H9 (cell line): ENCODE results near the gene NDRG2. TPM values are rescaled to one million over a fixed set of nuclear protein-coding genes. Genes with fewer than 3 reads are reported as not detected.

ENCODE experiments used
- DNase-seq: peaks from one replicate; pipeline ENCODE4 v3.0.0-alpha.2; 2017
- H2AFZ ChIP-seq: one replicate; pipeline ENCODE4 v1.6.1; 2013; ENCODE audit warnings: mild to moderate bottlenecking, low read length, control low read depth, moderate library complexity
- H2AK5ac ChIP-seq: 2 replicates; pipeline ENCODE4 v1.6.1; 2013; ENCODE audit warnings: low read length, control low read depth, mixed read lengths; ENCODE audit not compliant: insufficient read length
- H2BK120ac ChIP-seq: one replicate; pipeline ENCODE4 v1.6.1; 2013; ENCODE audit warnings: low read depth, mild to moderate bottlenecking, low read length, control low read depth, inconsistent platforms; ENCODE audit not compliant: poor library complexity, severe bottlenecking
- H2BK12ac ChIP-seq: 2 replicates; pipeline ENCODE4 v1.6.1; 2013; ENCODE audit warnings: low read length, control low read depth, mixed read lengths, low read depth; ENCODE audit not compliant: insufficient read length
- H2BK15ac ChIP-seq: 2 replicates; pipeline ENCODE4 v1.6.1; 2013; ENCODE audit warnings: low read depth, low read length, control low read depth
- H2BK20ac ChIP-seq: one replicate; pipeline ENCODE4 v1.6.1; 2013; ENCODE audit warnings: low read depth, mild to moderate bottlenecking, low read length, control low read depth, inconsistent platforms; ENCODE audit not compliant: poor library complexity, severe bottlenecking
- H2BK5ac ChIP-seq: 2 replicates; pipeline ENCODE4 v1.6.1; 2013; ENCODE audit warnings: low read length, control low read depth, mixed read lengths; ENCODE audit not compliant: insufficient read length
- H3K14ac ChIP-seq: 2 replicates; pipeline ENCODE4 v1.6.1; 2013; ENCODE audit warnings: low read length, control low read depth; ENCODE audit not compliant: insufficient read depth
- H3K18ac ChIP-seq: 2 replicates; pipeline ENCODE4 v1.6.1; 2013; ENCODE audit warnings: low read depth, mild to moderate bottlenecking, mixed read lengths, low read length, control low read depth; ENCODE audit not compliant: insufficient read length
- H3K23ac ChIP-seq: 2 replicates; pipeline ENCODE4 v1.6.1; 2013; ENCODE audit warnings: low read length, control low read depth, mixed read lengths, low read depth; ENCODE audit not compliant: insufficient read length
- H3K23me2 ChIP-seq: 2 replicates; pipeline ENCODE4 v1.6.1; 2013; ENCODE audit warnings: low read depth, mild to moderate bottlenecking, mixed read lengths, low read length, control low read depth; ENCODE audit not compliant: insufficient read length, poor library complexity, severe bottlenecking
- H3K27ac ChIP-seq: 2 replicates; pipeline ENCODE4 v1.5.1; 2013; ENCODE audit warnings: low read length, control low read depth, mixed read lengths, low read depth; ENCODE audit not compliant: insufficient read length
- H3K27me3 ChIP-seq: 2 replicates; pipeline ENCODE4 v1.6.1; 2013; ENCODE audit warnings: low read length, control low read depth, inconsistent platforms; ENCODE audit not compliant: insufficient read depth
- H3K4ac ChIP-seq: 2 replicates; pipeline ENCODE4 v1.6.1; 2013; ENCODE audit warnings: low read depth, mild to moderate bottlenecking, control low read depth, inconsistent platforms, low read length, moderate library complexity
- H3K4me1 ChIP-seq: 2 replicates; pipeline ENCODE4 v1.6.1; 2013; ENCODE audit warnings: low read length, control low read depth, inconsistent platforms; ENCODE audit not compliant: insufficient read depth
- H3K4me2 ChIP-seq: 2 replicates; pipeline ENCODE4 v1.6.1; 2013; ENCODE audit warnings: low read length, control low read depth, mixed read lengths; ENCODE audit not compliant: insufficient read length, insufficient read depth
- H3K56ac ChIP-seq: 2 replicates; pipeline ENCODE4 v1.6.1; 2013; ENCODE audit warnings: low read depth, mild to moderate bottlenecking, mixed read lengths, low read length, control low read depth; ENCODE audit not compliant: insufficient read length
- H3K79me1 ChIP-seq: 2 replicates; pipeline ENCODE4 v1.6.1; 2013; ENCODE audit warnings: low read depth, mild to moderate bottlenecking, moderate library complexity, low read length, control low read depth, inconsistent platforms; ENCODE audit not compliant: insufficient read depth, poor library complexity, severe bottlenecking
- H3K79me2 ChIP-seq: 2 replicates; pipeline ENCODE4 v1.6.1; 2013; ENCODE audit warnings: low read length, control low read depth, inconsistent platforms; ENCODE audit not compliant: insufficient read depth
- H3K9ac ChIP-seq: 2 replicates; pipeline ENCODE4 v1.6.1; 2013; ENCODE audit warnings: low read length, control low read depth, mixed read lengths; ENCODE audit not compliant: insufficient read length; ENCODE audit errors: extremely low read depth
- H3K9me3 ChIP-seq: one replicate; pipeline ENCODE4 v1.6.1; 2013; ENCODE audit warnings: low read depth, low read length, inconsistent platforms; ENCODE audit not compliant: control insufficient read depth
- H3T11ph ChIP-seq: one replicate; pipeline ENCODE4 v1.6.1; 2013; ENCODE audit warnings: mild to moderate bottlenecking, low read length, control low read depth, inconsistent platforms
- H4K20me1 ChIP-seq: one replicate; pipeline ENCODE4 v1.6.1; 2013; ENCODE audit not compliant: control insufficient read depth, insufficient read length, insufficient read depth
- H4K5ac ChIP-seq: 2 replicates; pipeline ENCODE4 v1.6.1; 2013; ENCODE audit warnings: low read depth, mild to moderate bottlenecking, mixed read lengths, low read length, control low read depth; ENCODE audit not compliant: insufficient read length
- H4K8ac ChIP-seq: replicated peaks from 2 replicates; pipeline ENCODE4 v1.6.1; 2013; ENCODE audit warnings: low read length, control low read depth, mixed read lengths, low read depth; ENCODE audit not compliant: insufficient read length
- H4K91ac ChIP-seq: 2 replicates; pipeline ENCODE4 v1.6.1; 2013; ENCODE audit warnings: low read depth, mild to moderate bottlenecking, moderate library complexity, mixed read lengths, low read length, control low read depth; ENCODE audit not compliant: insufficient read length
- H3K27ac Mint-ChIP-seq, 3 experiments: 2 replicates in 2 of 3; 3 replicates in 1 of 3; pipeline ENCODE4 v1.8.0; 2020 to 2021; ENCODE audit warnings: mixed read lengths in 3 of 3, mild to moderate bottlenecking in 1 of 3, moderate library complexity in 1 of 3
- H3K27me3 Mint-ChIP-seq: 2 replicates; pipeline ENCODE4 v1.8.0; 2021; ENCODE audit warnings: low read depth, mild to moderate bottlenecking, moderate library complexity, mixed read lengths
- H3K36me3 Mint-ChIP-seq, 3 experiments: 2 replicates in 2 of 3; 3 replicates in 1 of 3; pipeline ENCODE4 v1.8.0; 2020 to 2021; ENCODE audit warnings: low read depth in 3 of 3, mixed read lengths in 3 of 3; ENCODE audit not compliant: insufficient read depth in 1 of 3
- H3K4me1 Mint-ChIP-seq, 2 experiments: 2 replicates each; pipeline ENCODE4 v1.8.0; 2020; ENCODE audit warnings: mixed read lengths in 2 of 2
- H3K4me3 Mint-ChIP-seq, 2 experiments: 2 replicates in 1 of 2; 3 replicates in 1 of 2; pipeline ENCODE4 v1.8.0; 2020 to 2021; ENCODE audit warnings: mild to moderate bottlenecking in 2 of 2, mixed read lengths in 2 of 2, moderate library complexity in 1 of 2
- H3K9me3 Mint-ChIP-seq, 2 experiments: 2 replicates in 1 of 2; 3 replicates in 1 of 2; pipeline ENCODE4 v1.8.0; 2020; ENCODE audit warnings: mild to moderate bottlenecking in 2 of 2, mixed read lengths in 2 of 2, moderate library complexity in 1 of 2
- CTCF ChIP-seq: fragments of 200-600 bp; sonication (generic); conservative IDR thresholded peaks from 3 replicates; pipeline ENCODE4 v1.8.0; 2021; ENCODE audit warnings: antibody characterized with exemption, mild to moderate bottlenecking
- WGBS: extraction: QIAGEN DNeasy Blood & Tissue Kit; methylation state at CpG from one replicate; pipeline ENCODE4 v1.1.7; 2013; ENCODE audit warnings: missing lambda C conversion rate, low lambda C conversion rate, mixed read lengths; ENCODE audit not compliant: insufficient read length; ENCODE audit errors: extremely low coverage; 5-methylcytosine and 5-hydroxymethylcytosine counted together
- long read RNA-seq: library from polyadenylated mRNA; unstranded; transcript quantifications from one replicate; pipeline ENCODE4 v2.0.0, GENCODE V29; 2020
- total RNA-seq: library from RNA; stranded (reverse); gene quantifications from 2 replicates; pipeline ENCODE4 v1.2.1, GENCODE V29; 2021

The NDRG2 gene
- 18.1 and 20.6 TPM in 2 replicates for total RNA-seq
- long read RNA-seq, transcript NDRG2-211 (16 exons, 2,054 nt): minor isoform, 14 of 105 reads
- long read RNA-seq, transcript NDRG2-227 (15 exons, 1,980 nt): minor isoform, 7 of 105 reads
- long read RNA-seq, transcript NDRG2-202 (17 exons, 2,122 nt): major isoform, 17 of 105 reads
- long read RNA-seq, transcript NDRG2-209 (17 exons, 2,079 nt): minor isoform, 7 of 105 reads
- long read RNA-seq, partial matches to known transcripts: 5 of 105 reads
- long read RNA-seq, other reads (novel, unspliced or antisense): 39 of 105 reads

- no peak within 1 kb of the TSS for H2AFZ ChIP-seq
- peaks cover 35 to 41% of the 10 kb centered on the region in 2 experiments for H3K4me1 Mint-ChIP-seq
- H3K9ac ChIP-seq: peak within 1 kb of the TSS; percentile 62
- H3K27ac ChIP-seq: no peak within 1 kb of the TSS
- no CpG with 5 or more reads among the region's 72 CpGs for WGBS
- H4K5ac ChIP-seq: no peak within 1 kb of the TSS
- H4K91ac ChIP-seq: no peak within 1 kb of the TSS
- no peak within 1 kb of the TSS for H2BK20ac ChIP-seq
- H3K14ac ChIP-seq: peak within 1 kb of the TSS; percentile 90
- H2BK15ac ChIP-seq: no peak within 1 kb of the TSS
- no peak within 1 kb of the TSS for H2BK5ac ChIP-seq
- peaks cover 8% of the 10 kb centered on the region; the same call in 1 of the 2 replicates for H3K27me3 ChIP-seq
- H3K27ac Mint-ChIP-seq: peak within 1 kb of the TSS; percentile 89 to 98 (median 97); a peak in 6 of 7 replicates
- H3K9me3 Mint-ChIP-seq: no peaks in the 10 kb centered on the region
- peaks cover 4% of the 10 kb centered on the region; the same call in 1 of the 2 replicates for H3K4me1 ChIP-seq
- no peak within 1 kb of the TSS for H4K8ac ChIP-seq
- no peak within 1 kb of the TSS for H3K23ac ChIP-seq
- H3K18ac ChIP-seq: peak within 1 kb of the TSS; percentile 68
- H3K36me3 Mint-ChIP-seq: peaks cover 6 to 15% (median 6%) of the 10 kb centered on the region in 3 experiments; a peak in 3 of 7 replicates
- H3K79me2 ChIP-seq: no peaks in the 10 kb centered on the region
- no peak within 1 kb of the TSS for H2AK5ac ChIP-seq
- no peak within 1 kb of the TSS for H3K4ac ChIP-seq
- H3K23me2 ChIP-seq: peaks cover 12% of the 10 kb centered on the region
- H3K56ac ChIP-seq: no peak within 1 kb of the TSS
- H3K79me1 ChIP-seq: no peaks in the 10 kb centered on the region
- peak; percentile 88 for DNase-seq
- peak within 1 kb of the TSS; percentile 76 for H3K4me2 ChIP-seq
- no peak for TF ChIP-seq CTCF
- H3K9me3 ChIP-seq: no peaks in the 10 kb centered on the region
- peak within 1 kb of the TSS; percentile 81 to 96 for H3K4me3 Mint-ChIP-seq
- H3T11ph ChIP-seq: no peak within 1 kb of the TSS
- H2BK12ac ChIP-seq: no peak within 1 kb of the TSS
- H3K27me3 Mint-ChIP-seq: peaks cover 55% of the 10 kb centered on the region
- H4K20me1 ChIP-seq: no peaks in the 10 kb centered on the region
- no peak within 1 kb of the TSS for H2BK120ac ChIP-seq
These were observed at the start of gene NDRG2 for GRCh38 chr14:21024585-21025370. NDRG2 (minus strand) TSS chr14:21025061; CDS start chr14:21023315, 1,746 bp downstream.
